PC-9 (cell line): Measurements from ENCODE around the gene ENO1. TPM values are rescaled to one million over a fixed set of nuclear protein-coding genes. Genes with fewer than 3 reads are reported as not detected.

Experiments used
- BruUV-seq: library from RNA; stranded (reverse); fragments of 400-500 nt; replicated peaks from 2 replicates; lab custom pipeline; 2021; lab: Mats Ljungman, UMichigan
- CTCF ChIA-PET: fragments of 300-600 bp; sonication (Branson Sonifier 250); formaldehyde crosslinking; loops from one replicate; lab custom pipeline; 2022; ENCODE audit warnings: antibody characterized with exemption; lab: Charles Lee
- POLR2A ChIA-PET: fragments of 300-600 bp; sonication (Branson Sonifier 250); formaldehyde crosslinking; loops from one replicate; lab custom pipeline; 2022; ENCODE audit warnings: antibody characterized with exemption; ENCODE audit not compliant: unreplicated experiment; lab: Charles Lee
- DNase-seq, 2 experiments: peaks; one replicate each; pipeline versions ENCODE4 v3.0.0 to v3.0.0-alpha.2; 2015 to 2022; ENCODE audit warnings: mixed read lengths in 1 of 2
- H2AFZ ChIP-seq: fragments of 200-600 bp; sonication (generic); 2 replicates; pipeline ENCODE4 v1.8.1; 2017; ENCODE audit warnings: antibody characterized with exemption
- H3F3A ChIP-seq: fragments of 200-600 bp; sonication (generic); 2 replicates; pipeline ENCODE4 v1.8.1; 2017; ENCODE audit warnings: antibody characterized with exemption, mild to moderate bottlenecking, low read depth; ENCODE audit not compliant: insufficient read depth
- H3K27ac ChIP-seq: fragments of 200-600 bp; sonication (generic); 2 replicates; pipeline ENCODE4 v1.6.1; 2016; ENCODE audit warnings: mixed run types
- H3K27me3 ChIP-seq: fragments of 200-600 bp; sonication (generic); 2 replicates; pipeline ENCODE4 v1.6.1; 2016; ENCODE audit warnings: low read depth, mixed run types; ENCODE audit not compliant: insufficient read depth
- H3K36me3 ChIP-seq: fragments of 200-600 bp; sonication (generic); 2 replicates; pipeline ENCODE4 v1.6.1; 2016; ENCODE audit warnings: low read depth, mixed run types
- H3K4me1 ChIP-seq: fragments of 200-600 bp; sonication (generic); replicated peaks from 2 replicates; pipeline ENCODE4 v1.6.1; 2016; ENCODE audit warnings: mixed run types; ENCODE audit not compliant: insufficient read depth
- H3K4me2 ChIP-seq: fragments of 200-600 bp; sonication (generic); 2 replicates; pipeline ENCODE4 v1.6.1; 2017; ENCODE audit warnings: mixed run types
- H3K4me3 ChIP-seq: fragments of 200-600 bp; sonication (generic); 2 replicates; pipeline ENCODE4 v1.6.1; 2016; ENCODE audit warnings: mixed run types
- H3K79me2 ChIP-seq: fragments of 200-600 bp; sonication (generic); 2 replicates; pipeline ENCODE4 v1.6.1; 2017; ENCODE audit warnings: low read depth, mixed run types
- H3K9me2 ChIP-seq: fragments of 200-600 bp; sonication (generic); 2 replicates; pipeline ENCODE4 v1.8.1; 2017; ENCODE audit warnings: mild to moderate bottlenecking; ENCODE audit not compliant: insufficient read depth
- H3K9me3 ChIP-seq: fragments of 200-600 bp; sonication (generic); 2 replicates; pipeline ENCODE4 v1.8.1; 2016; ENCODE audit warnings: low read depth; ENCODE audit not compliant: insufficient read depth
- H4K20me1 ChIP-seq: fragments of 200-600 bp; sonication (generic); 2 replicates; pipeline ENCODE4 v1.8.1; 2017; ENCODE audit not compliant: insufficient read depth
- CTCF ChIP-seq: fragments of 200-600 bp; sonication (generic); conservative IDR thresholded peaks from 2 replicates; pipeline ENCODE4 v1.6.1; 2017; ENCODE audit warnings: mixed run types, antibody characterized with exemption, mild to moderate bottlenecking, moderate library complexity
- EZH2 ChIP-seq: fragments of 200-600 bp; sonication (generic); IDR thresholded peaks from 2 replicates; pipeline ENCODE4 v1.8.0; 2017; ENCODE audit warnings: antibody characterized with exemption, low read depth
- intact Hi-C: fragments of 100-400 bp; cut with micrococcal nuclease; formaldehyde crosslinking; loops from one replicate; pipeline ENCODE4 v1.10.0; 2022; ENCODE audit not compliant: unreplicated experiment
- total RNA-seq: library from RNA; stranded (reverse); gene quantifications from 2 replicates; pipeline ENCODE4 v1.2.3, GENCODE V29; 2021

Gene ENO1
- total RNA-seq, 1 experiment from 2014 or later = 1,902 TPM

DNA sequence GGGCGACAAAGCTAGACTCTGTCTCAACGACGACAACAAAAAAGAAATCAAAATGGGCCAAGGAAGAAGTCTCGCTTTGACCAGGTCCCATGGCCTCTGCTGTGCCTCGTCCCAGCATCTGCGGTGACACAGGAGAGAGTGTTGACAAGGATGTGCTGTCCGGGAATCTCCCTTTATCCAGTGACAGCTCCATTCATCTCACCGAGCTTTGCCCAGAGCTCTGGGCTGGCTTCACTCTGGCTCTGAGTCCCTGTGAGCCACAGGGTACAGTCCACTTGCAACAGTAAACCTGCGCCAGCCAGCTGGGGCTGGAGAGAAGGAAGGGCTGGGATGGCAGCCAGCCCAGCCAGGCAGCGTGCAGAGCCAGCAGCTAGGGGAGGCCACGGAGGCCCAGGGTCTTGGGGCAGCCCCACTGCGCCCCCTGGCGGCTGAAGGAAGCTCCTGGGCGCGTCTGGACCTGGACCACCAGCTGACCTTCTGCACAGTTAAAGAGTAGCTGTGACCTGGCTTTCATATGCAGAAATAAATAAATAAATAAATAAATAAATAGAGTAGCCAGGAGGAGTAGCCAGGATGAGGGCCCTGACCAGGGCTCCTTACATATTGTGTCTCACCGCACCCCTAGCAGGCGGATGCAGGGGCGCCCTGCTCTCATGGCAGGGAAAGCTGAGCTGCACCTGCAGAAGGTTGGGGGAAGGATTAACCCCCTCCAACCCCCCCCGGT is 29.7 kb downstream of the ENO1 start:
- H3K27ac ChIP-seq = no peak overlapping the region
- intact Hi-C loops = loop anchor here (1.0 to 2.0 kb wide), 3 partner anchors 122 to 874 kb away; no protein-coding TSS in a partner anchor
- H3F3A ChIP-seq = no peaks in the 10 kb centered on the region; the same call in 1 of the 2 replicates
- BruUV-seq = no TSS peak
- DNase-seq = peak; percentile 57 to 86
- H3K4me3 ChIP-seq = no peak overlapping the region
- H3K79me2 ChIP-seq = no peaks in the 10 kb centered on the region
- no peaks in the 10 kb centered on the region for H3K36me3 ChIP-seq
- no peaks in the 10 kb centered on the region for H4K20me1 ChIP-seq
- H3K4me2 ChIP-seq = no peak overlapping the region
- no peaks in the 10 kb centered on the region for H3K9me3 ChIP-seq
- no peaks in the 10 kb centered on the region for H3K27me3 ChIP-seq
- H3K4me1 ChIP-seq = no peaks in the 10 kb centered on the region
- POLR2A ChIA-PET = interaction anchor here (0.5 to 0.7 kb wide), 5 partner anchors 9 to 123 kb away, joined by 3 to 5 read pairs (median 4); no protein-coding TSS in a partner anchor
- CTCF ChIA-PET = interaction anchor here (0.5 to 1.9 kb wide), 12 partner anchors 33 to 377 kb away, joined by 3 to 13 read pairs (median 4); no protein-coding TSS in a partner anchor
- no peak for TF ChIP-seq EZH2
- peak; percentile 76 for TF ChIP-seq CTCF
- no peaks in the 10 kb centered on the region for H3K9me2 ChIP-seq
- H2AFZ ChIP-seq = no peak overlapping the region

GRCh38 chr1:8847990-8848389 is 30.5 kb downstream of the ENO1 start:
- Histone ChIP-seq H3K36me3 (no peaks in the 10 kb centered on the region), H3K4me3 (no peak overlapping the region), H3K4me2 (no peak overlapping the region), H2AFZ (no peak overlapping the region), H3F3A (no peaks in the 10 kb centered on the region; the same call in 1 of the 2 replicates), H4K20me1 (no peaks in the 10 kb centered on the region), H3K79me2 (no peaks in the 10 kb centered on the region), H3K9me2 (no peaks in the 10 kb centered on the region), H3K9me3 (no peaks in the 10 kb centered on the region), H3K4me1 (no peaks in the 10 kb centered on the region), H3K27me3 (no peaks in the 10 kb centered on the region), H3K27ac (no peak overlapping the region)
- BruUV-seq = no TSS peak
- DNase-seq = peak in 1 of 2 experiments; percentile 26
- CTCF ChIA-PET = interaction anchor here (0.5 to 1.9 kb wide), 2 partner anchors 287 to 376 kb away, joined by 4 to 13 read pairs; no protein-coding TSS in a partner anchor
- TF ChIP-seq CTCF = no peak
- TF ChIP-seq EZH2 = no peak
- intact Hi-C loops = loop anchor here (1.0 to 2.0 kb wide), 3 partner anchors 121 to 873 kb away; no protein-coding TSS in a partner anchor
- POLR2A ChIA-PET = no interaction called here

DNA sequence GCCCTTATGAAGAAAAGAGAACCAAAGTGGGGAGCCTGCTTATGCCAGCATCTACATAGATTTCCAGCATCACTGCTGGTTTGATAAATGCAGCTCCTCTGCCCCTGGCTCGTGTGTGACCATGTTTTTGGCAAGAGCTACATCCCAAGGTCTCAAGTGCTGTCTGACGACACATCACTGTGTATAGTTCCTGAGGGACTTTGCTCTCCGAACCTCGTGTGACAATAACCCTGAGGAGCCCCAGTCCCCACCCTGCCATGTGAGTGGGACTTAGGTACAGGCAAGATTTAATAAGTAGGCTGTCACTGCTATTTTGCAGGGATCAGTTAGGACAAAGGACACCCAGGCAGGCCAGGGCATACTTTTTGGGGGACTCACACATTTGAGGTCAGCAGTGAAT is 32.2 kb downstream of the ENO1 start:
- CTCF ChIA-PET = no interaction called here
- POLR2A ChIA-PET = no interaction called here
- no peak for TF ChIP-seq CTCF
- TF ChIP-seq EZH2 = no peak
- Histone ChIP-seq H3F3A (no peaks in the 10 kb centered on the region; the same call in 1 of the 2 replicates), H3K36me3 (no peaks in the 10 kb centered on the region), H3K27ac (no peak overlapping the region), H3K4me2 (no peak overlapping the region), H3K9me3 (no peaks in the 10 kb centered on the region), H3K4me1 (no peaks in the 10 kb centered on the region), H3K27me3 (no peaks in the 10 kb centered on the region), H4K20me1 (no peaks in the 10 kb centered on the region), H3K9me2 (no peaks in the 10 kb centered on the region), H2AFZ (no peak overlapping the region), H3K4me3 (no peak overlapping the region), H3K79me2 (no peaks in the 10 kb centered on the region)
- DNase-seq = no peak
- BruUV-seq = no TSS peak
- intact Hi-C loops = no loop called here
